Hematopoietic multipotent progenitor cell treated with erythropoietin and hydrocortisone succinate and interleukin-3 and kit ligand, for 4 days (in vitro differentiated cells): ENCODE measurements around the gene ACVR1B.
"Not testable (repeated sequence)": the region's sequence is repeated elsewhere in the genome, so short reads cannot be mapped to it uniquely, and the experiment has no call there.

Experiments
- DNase-seq: peaks from one replicate; pipeline ENCODE4 v3.0.0-alpha.2; 2015

The ACVR1B gene

GRCh38 chr12:51971679-51972421, 20.4 kb downstream of the ACVR1B start:
- peak; percentile 52 for DNase-seq

- peak; percentile 68 for DNase-seq
Observed at GRCh38 chr12:51972422-51972812, 20.9 kb downstream of the ACVR1B start.

GRCh38 chr12:51972849-51973273, 21.4 kb downstream of the ACVR1B start:
- peak; percentile 97 for DNase-seq

- DNase-seq, result no peak
Observed at GRCh38 chr12:51973560-51973959, 22.1 kb downstream of the ACVR1B start.

- peak; percentile 49 for DNase-seq
Observed at GRCh38 chr12:51974646-51975045, 23.1 kb downstream of the ACVR1B start.

- no peak for DNase-seq
Observed at GRCh38 chr12:51975196-51975595, 23.7 kb downstream of the ACVR1B start.

- peak; percentile 48 for DNase-seq
Observed at GRCh38 chr12:51976376-51977160, 25.1 kb downstream of the ACVR1B start.

GRCh38 chr12:51977320-51977753, 25.8 kb downstream of the ACVR1B start:
- peak; percentile 41 for DNase-seq

- DNase-seq, result not testable (repeated sequence)
Observed at GRCh38 chr12:51979306-51979705, 27.8 kb downstream of the ACVR1B start.

- peak; percentile 89 for DNase-seq
Observed at GRCh38 chr12:51980051-51980808, 28.7 kb downstream of the ACVR1B start.

- DNase-seq, result no peak
Observed at GRCh38 chr12:51980809-51981127, 29.3 kb downstream of the ACVR1B start.

GRCh38 chr12:51984657-51985056, 33.2 kb downstream of the ACVR1B start:
- DNase-seq, result no peak

- no peak for DNase-seq
Observed at GRCh38 chr12:51985154-51985835, 33.8 kb downstream of the ACVR1B start.

- no peak for DNase-seq
Observed at GRCh38 chr12:51986834-51987233, 35.3 kb downstream of the ACVR1B start.

- no peak for DNase-seq
Observed at GRCh38 chr12:51992246-51992645, 40.7 kb downstream of the ACVR1B start.

GRCh38 chr12:51994539-51994820, 43.0 kb downstream of the ACVR1B start:
- DNase-seq, result no peak

- no peak for DNase-seq
Observed at GRCh38 chr12:51994959-51995358, 43.5 kb downstream of the ACVR1B start.

- no peak for DNase-seq
Observed at GRCh38 chr12:51997136-51997535, 45.6 kb downstream of the ACVR1B start.

GRCh38 chr12:52003016-52003550, 51.6 kb downstream of the ACVR1B start:
- DNase-seq, result no peak

GRCh38 chr12:52003591-52003990, 52.1 kb downstream of the ACVR1B start:
- DNase-seq, result no peak

GRCh38 chr12:52004042-52004648, 52.6 kb downstream of the ACVR1B start:
- DNase-seq, result peak; percentile 32

- DNase-seq, result no peak
Observed at GRCh38 chr12:52005218-52005902, 53.9 kb downstream of the ACVR1B start.
